H4 (cell line): ENCODE data around the gene SEZ6L2. TPM values are rescaled to one million over a fixed set of nuclear protein-coding genes. Genes with fewer than 3 reads are reported as not detected.
A peak's percentile ranks its signal among the peaks of the same experiment; 100 is the strongest.
"Not testable (repeated sequence)": the region's sequence is repeated elsewhere in the genome, so short reads cannot be mapped to it uniquely, and the experiment has no call there.

Experiments used
- DNase-seq: peaks from one replicate; pipeline ENCODE4 v3.0.0-alpha.2; 2015; ENCODE audit warnings: low spot score
- total RNA-seq: library from RNA; depleted of rRNA; stranded (reverse); fragments of >200 nt; shearing (Covaris generic); gene quantifications from 2 replicates; pipeline ENCODE4 v1.2.3, GENCODE V29; 2014

The SEZ6L2 gene
- total RNA-seq, 1 experiment from 2014 or later = 6.8 TPM

DNA sequence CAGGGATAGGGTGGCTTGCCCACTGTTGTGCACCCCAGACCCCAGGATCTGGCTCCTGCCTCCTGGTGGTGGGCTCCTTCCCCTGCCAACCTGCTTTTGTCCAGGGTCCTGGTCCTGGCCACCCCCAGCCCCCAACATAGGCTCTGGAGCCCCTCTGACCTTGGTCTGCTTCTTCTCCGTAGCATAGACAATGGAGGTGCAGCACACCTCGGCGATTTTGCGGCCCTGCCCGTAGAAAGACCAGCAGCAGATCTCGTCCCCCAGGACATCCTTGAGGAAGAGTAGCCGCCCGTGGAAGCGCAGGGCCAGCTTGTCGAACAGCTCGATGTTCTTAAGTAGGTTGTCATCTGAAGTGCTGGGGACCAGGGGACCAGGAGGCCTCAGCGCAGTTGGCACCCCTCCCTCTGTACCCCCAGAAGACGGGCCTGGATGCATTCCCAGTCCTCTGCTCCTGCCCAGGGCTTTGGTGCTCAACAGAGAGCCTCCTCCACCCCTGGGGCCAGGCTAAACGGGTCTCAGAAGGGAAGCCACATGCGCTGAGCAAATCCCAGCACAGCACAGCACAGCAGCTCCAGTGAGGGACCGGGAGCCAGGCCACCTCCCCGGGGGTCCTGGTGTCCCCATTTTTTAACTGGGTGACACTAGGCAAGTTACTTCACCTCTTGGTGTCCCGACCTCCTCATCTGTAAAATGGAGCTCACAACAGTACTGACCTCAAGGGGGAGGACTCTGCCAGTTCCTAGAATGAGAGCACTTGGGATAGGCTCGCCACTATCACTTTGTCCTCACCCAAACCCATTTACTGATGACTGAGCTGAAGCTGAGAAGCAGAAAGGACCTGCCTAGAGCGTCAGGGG is 11.7 kb upstream of the SEZ6L2 start:
- no peak for DNase-seq

DNA sequence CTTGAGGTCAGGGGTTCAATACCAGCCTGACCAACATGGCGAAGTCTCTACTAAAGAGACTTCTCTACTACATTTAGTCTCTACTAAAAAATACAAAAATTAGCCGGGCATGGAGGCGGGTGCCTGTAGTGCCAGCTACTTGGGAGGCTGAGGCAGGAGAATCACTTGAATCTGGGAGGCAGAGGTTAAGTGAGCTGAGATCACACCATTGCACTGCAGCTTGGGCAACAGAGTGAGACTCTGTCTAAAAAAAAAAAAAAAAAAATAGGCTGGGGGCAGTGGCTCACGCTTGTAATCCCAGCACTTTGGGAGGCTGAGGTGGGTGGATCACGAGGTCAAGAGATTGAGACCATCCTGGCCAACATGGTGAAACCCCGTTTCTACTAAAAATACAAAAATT is 10.5 kb upstream of the SEZ6L2 start:
- DNase-seq = not testable (repeated sequence)

DNA sequence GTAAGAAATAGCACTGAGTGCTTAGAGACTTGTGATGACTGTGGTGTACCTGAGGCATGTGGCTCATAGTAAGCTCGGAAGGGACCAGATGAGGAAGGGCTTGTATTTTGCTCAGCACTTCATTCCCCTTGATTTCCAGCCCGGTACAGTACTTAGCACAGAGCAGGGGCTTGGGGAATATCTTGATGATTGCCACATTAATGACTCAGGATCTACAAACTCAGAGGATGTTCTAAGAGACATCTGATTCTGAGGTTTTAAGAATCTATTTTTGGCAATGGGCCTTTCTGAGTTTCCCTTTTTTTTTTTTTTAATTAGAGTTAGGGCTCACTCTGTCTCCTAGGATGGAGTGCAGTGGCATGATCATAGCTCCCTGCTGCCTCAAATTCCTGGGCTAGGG is 10.0 kb upstream of the SEZ6L2 start:
- DNase-seq = no peak

GRCh38 chr16:29908719-29909220 is 9.4 kb upstream of the SEZ6L2 start:
- no peak for DNase-seq

DNA sequence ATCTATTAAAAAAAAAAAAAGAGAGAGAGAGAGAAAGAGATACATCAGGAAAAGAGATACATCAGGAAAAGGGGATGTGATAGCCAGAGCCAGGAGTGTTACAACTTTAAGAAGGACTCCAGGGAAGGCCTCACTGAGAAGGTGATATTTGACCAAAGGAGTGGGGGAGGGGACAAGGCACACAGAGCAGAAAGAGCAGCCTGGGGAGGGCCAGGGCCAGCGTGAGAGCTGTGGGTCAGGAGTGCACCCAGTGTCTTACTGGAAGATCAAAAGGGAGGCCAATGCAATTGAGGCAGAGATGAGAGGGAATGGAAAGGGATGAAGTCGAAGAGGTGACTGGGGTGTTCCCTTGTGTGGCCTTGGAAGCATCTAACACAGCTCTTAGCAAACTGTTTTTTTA is 8.6 kb upstream of the SEZ6L2 start:
- DNase-seq = no peak

DNA sequence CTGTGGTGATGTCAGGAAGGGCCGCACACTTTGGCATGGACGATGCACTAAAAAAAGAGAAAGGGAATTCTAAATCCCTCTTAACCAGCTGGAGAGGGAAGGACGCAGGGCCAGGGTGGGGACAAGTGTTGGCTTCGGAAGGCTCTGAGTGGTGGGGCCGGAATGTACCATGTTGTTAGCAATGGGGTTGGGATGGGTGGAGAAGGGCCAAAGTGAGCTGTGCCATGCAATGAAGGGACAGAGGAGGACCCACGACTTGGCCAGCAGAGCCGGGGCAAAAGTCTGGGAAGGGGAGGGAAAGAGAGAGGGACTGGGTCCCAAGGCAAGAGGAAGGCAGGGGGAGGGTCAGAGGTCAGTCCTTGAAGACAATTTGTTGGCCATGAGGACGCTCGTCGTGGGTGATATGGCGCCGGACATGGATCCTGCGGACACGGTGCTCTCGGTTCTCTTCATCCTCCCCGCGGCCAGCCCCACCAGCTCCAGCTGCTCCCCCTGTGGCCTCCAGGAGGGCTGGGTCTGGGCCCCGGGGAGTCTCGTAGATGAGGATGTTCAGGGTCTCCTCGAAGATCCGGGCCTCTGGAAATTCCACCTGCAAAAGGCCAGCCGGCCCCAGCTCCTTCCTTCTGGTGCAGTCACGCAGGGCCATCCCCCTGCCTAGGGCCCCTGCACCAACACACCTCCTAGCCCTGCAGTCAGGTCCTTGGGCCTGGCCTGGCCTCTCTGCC is 7.3 kb upstream of the SEZ6L2 start:
- DNase-seq = no peak

DNA sequence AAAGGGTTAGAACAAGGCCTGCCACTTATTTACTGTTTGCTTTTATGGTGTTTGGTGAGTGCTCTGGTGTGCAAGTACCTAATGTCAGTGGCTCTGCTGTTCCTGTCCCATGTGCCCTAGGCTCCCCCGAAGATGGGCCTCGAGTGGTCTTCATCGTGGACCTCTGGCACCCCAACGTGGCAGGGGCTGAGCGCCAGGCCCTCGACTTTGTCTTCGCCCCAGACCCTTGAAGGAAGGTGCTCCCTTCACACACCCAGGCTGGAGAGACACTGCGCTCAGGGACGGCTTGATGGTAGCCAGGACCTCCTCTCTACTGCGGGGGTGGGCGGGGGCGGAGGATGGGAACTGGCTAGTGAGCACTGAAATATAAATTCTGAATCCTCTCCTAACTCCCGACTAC is 6.3 kb upstream of the SEZ6L2 start:
- no peak for DNase-seq

GRCh38 chr16:29904947-29905346 is 5.6 kb upstream of the SEZ6L2 start:
- DNase-seq = no peak

- no peak for DNase-seq
Observed at GRCh38 chr16:29903590-29903989, 4.2 kb upstream of the SEZ6L2 start.

GRCh38 chr16:29901607-29901945 is 2.2 kb upstream of the SEZ6L2 start:
- no peak for DNase-seq

- DNase-seq = no peak
Observed at GRCh38 chr16:29900888-29901606, 1.7 kb upstream of the SEZ6L2 start.

DNA sequence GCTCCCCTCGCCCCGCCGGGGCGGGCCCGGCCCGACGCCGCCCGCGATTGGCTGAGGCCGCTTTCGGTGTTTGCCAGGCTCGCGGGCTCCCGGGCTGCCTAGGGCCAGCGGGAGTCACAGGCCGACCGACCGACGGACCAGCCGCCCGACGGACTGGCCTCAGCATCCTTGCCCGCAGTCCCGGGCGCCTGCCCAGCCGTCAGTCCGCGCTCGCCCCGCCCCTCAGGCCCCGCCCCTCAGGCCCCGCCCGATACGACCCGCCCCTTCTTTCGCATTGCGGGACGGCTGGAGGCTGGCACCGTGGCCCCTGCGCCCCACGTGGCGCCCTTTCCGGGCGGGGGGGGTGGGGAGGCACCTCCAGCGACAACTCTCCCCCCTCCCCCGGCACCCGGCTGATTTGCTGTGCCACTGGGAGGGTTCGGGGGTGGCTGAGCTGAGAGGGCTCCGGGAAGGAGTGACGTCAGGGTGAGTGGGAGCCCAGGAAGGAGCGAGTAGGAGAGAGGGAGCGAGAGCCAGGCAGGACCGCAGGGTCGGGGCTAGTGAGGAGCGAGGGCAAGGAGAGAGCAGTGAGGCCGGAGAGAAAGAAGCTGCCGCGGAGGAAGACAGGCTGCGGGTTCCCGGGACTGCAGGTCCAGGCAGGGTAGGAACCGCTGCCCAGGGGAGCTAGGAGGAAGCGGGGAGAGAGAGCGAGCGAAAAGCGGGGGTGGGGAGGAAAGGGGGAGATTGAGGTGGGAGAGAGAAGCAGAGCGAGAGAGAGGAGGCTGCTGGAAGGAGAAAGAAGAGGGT is 945 bp upstream of the SEZ6L2 start, which contains the start of gene ASPHD1:
Gene ASPHD1 (plus strand): TSS at position 387 of the 786 bp plus-strand sequence. CDS start 484 bp downstream, outside the sequence.
- peak; percentile 73 for DNase-seq

DNA sequence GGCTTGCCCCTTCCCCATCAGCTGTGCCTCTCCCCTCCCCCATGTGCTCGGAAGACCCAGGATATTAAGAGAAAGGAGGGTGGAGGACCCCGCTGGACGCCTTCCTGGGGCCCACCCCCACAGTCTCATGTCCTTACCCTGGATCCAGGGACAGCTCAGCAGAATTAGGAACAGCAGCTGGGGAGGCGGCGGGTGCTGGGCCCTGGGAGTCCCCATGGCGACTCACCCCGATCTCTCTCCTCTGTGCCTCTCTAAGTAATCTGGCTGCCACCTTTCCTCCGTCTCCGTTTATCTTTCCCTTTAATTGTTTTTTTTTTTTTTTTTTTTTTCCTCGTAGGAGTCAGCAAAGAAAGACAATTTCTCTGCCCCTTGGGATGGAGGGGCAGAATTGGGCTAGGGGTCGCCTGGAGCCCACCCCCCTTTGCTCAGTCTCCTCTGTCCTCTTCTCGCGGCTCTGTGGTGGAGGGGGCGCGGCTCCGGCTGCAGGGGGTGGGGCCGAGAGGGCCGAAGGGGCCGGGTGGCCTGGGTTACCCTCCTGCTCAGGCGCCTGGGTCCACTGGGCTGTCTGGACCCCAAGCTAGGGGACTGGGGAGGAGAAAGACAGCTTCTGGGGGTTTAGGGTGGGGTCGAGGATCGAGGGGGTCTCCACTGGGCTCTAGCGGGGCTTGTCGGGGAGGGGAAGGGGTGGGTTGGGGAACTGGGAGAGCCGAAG is 390 bp downstream of the SEZ6L2 start:
- peak; percentile 3 for DNase-seq

DNA sequence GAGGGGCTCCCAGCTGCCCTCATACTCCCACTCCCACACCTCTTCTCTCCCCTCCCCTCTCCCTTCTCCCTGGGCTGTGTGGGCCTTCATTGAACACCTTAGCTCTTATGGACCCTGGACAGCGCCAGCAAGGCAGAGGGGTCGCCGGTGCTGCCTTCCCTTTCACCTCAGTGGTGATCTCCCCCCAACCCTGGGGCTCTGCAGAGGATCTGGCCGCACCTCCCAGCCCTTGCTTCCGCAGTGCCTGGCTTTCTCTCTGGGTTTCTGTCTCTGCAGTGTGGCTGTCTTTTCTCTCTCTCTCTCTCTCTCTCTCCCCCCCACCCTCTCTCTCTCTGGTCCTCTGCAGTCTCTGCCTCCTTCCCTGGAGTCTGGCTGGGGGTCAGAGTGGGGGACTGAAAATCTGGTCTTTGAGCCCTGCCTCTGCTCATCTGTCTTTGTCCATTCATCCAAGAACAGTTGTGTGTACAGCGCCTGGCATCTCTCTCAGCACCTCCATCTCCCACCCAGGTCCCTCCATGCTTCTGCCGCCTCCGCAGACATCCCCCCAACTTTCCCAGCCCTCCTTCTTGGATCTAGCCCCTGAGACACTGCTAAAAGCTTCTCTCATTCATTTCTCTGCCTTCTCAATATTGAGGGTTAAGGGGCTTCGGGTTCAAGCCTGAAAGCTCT is 1.1 kb downstream of the SEZ6L2 start:
- peak; percentile 1 for DNase-seq

GRCh38 chr16:29897333-29897732 is 2.0 kb downstream of the SEZ6L2 start:
- no peak for DNase-seq

DNA sequence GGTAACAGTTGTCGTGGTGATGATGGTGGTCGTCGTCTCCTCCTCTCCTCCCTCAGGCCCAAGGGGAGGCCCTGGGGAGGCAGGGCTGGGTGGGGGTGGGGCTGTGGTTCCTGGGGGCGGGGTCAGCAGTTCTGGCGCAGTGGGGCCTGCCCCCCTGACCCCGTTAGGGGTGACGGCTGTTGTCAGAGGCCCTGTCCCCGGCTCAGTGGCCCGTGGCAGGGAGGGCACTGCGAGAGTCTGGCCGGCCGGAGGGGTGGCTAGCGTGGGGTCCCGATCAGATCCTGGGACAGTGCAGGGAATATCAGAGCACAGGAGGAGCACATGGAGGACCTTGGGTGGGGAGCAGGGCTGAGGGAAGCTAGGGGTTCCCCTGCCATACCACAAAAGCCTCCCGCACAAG is 2.5 kb downstream of the SEZ6L2 start:
- DNase-seq = peak; percentile 1

DNA sequence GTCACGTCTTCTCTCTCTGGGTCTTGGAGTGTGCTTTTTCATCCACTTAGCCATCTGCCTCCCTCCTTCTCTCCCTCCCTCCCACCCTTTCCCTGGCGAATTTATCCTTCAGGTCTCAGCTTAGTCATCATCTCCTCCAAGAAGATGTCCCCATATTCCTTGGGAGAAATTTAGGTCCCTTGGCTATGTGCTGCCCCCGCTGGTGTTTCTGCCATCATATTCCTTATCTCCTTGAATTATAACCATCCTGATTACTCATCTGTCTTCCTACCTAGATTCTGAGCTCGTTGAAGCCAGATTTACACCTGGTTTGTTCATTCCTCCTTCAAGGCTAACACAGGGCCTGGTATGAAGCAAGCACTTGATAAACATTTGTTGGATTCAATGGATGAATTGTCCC is 5.0 kb downstream of the SEZ6L2 start:
- no peak for DNase-seq

GRCh38 chr16:29893553-29893952 is 5.8 kb downstream of the SEZ6L2 start:
- DNase-seq = no peak

DNA sequence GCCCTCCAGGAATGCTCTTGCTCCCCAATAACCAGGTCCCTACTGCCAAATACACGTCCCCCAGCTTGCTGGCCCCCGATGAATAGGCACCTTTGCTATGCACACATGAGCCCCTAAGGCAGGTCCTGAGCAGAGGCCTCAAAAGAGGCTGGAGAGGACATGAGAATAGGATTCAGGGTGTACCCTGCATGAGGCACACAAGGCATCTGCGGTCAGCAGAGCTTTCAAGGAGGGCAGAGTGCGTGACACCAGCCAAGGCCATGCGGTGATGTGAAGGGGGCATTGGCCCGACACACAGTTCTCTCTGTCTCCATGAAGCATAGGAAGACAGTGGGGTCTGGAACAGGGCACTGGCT is 6.9 kb downstream of the SEZ6L2 start:
- no peak for DNase-seq
